ENCODE measurements around the gene ETV4.
A peak's percentile ranks its signal among the peaks of the same experiment; 100 is the strongest.

Gene ETV4

GRCh38 chr17:43546319-43547188, at the start of gene ETV4:
Gene ETV4, minus strand, starts transcription at chr17:43546340. Its CDS starts 723 bp downstream, at chr17:43545617.
- DNase-seq (ENCODE audit: low read depth in 2 of 2) = peak; percentile 81 to 89

- no peak for DNase-seq (ENCODE audit: low read depth in 2 of 2)
Measured at GRCh38 chr17:43595466-43595865, 49.3 kb upstream of the ETV4 start.

- no peak for DNase-seq (ENCODE audit: low read depth in 2 of 2)
Measured at GRCh38 chr17:43591779-43592562, 45.8 kb upstream of the ETV4 start.

GRCh38 chr17:43591001-43591400, 44.9 kb upstream of the ETV4 start:
- DNase-seq (ENCODE audit: low read depth in 2 of 2) = no peak

GRCh38 chr17:43588664-43589435, 42.7 kb upstream of the ETV4 start:
- no peak for DNase-seq (ENCODE audit: low read depth in 2 of 2)

- DNase-seq (ENCODE audit: low read depth in 2 of 2) = no peak
Measured at GRCh38 chr17:43588121-43588520, 42.0 kb upstream of the ETV4 start.

- DNase-seq (ENCODE audit: low read depth in 2 of 2) = no peak
Measured at GRCh38 chr17:43587647-43588046, 41.5 kb upstream of the ETV4 start.

- no peak for DNase-seq (ENCODE audit: low read depth in 2 of 2)
Measured at GRCh38 chr17:43584666-43585102, 38.5 kb upstream of the ETV4 start.

- DNase-seq (ENCODE audit: low read depth in 2 of 2) = no peak
Measured at GRCh38 chr17:43583332-43583731, 37.2 kb upstream of the ETV4 start.

GRCh38 chr17:43581613-43582012, 35.5 kb upstream of the ETV4 start:
- no peak for DNase-seq (ENCODE audit: low read depth in 2 of 2)

- DNase-seq (ENCODE audit: low read depth in 2 of 2) = no peak
Measured at GRCh38 chr17:43581130-43581529, 35.0 kb upstream of the ETV4 start.

- DNase-seq (ENCODE audit: low read depth in 2 of 2) = no peak
Measured at GRCh38 chr17:43579566-43580140, 33.5 kb upstream of the ETV4 start.

GRCh38 chr17:43578699-43579565, 32.8 kb upstream of the ETV4 start:
- DNase-seq (ENCODE audit: low read depth in 2 of 2) = peak in 1 of 2 donors; percentile 3

- no peak for DNase-seq (ENCODE audit: low read depth in 2 of 2)
Measured at GRCh38 chr17:43578404-43578698, 32.2 kb upstream of the ETV4 start.

- DNase-seq (ENCODE audit: low read depth in 2 of 2) = no peak
Measured at GRCh38 chr17:43577664-43578403, 31.7 kb upstream of the ETV4 start.

- DNase-seq (ENCODE audit: low read depth in 2 of 2) = peak; percentile 55 to 57
Measured at GRCh38 chr17:43576563-43577229, 30.6 kb upstream of the ETV4 start.

- DNase-seq (ENCODE audit: low read depth in 2 of 2) = no peak
Measured at GRCh38 chr17:43574896-43575525, 28.9 kb upstream of the ETV4 start.

GRCh38 chr17:43574348-43574747, 28.2 kb upstream of the ETV4 start:
- DNase-seq (ENCODE audit: low read depth in 2 of 2) = no peak
